Stimulated activated CD8-positive, alpha-beta memory T cell treated with anti-CD3 and anti-CD28 coated beads, Interleukin-15, amount 100 ng/mL, for 4 hours (primary cell): Measurements from ENCODE around the gene BRPF3.

ENCODE experiments used
- DNase-seq, 2 donors: peaks; one replicate each; pipeline ENCODE4 v3.0.0-alpha.2; 2020; ENCODE audit warnings: low read depth in 2 of 2

BRPF3 gene

GRCh38 chr6:36268478-36269275 is 72.1 kb downstream of the BRPF3 start:
- no peak for DNase-seq

- no peak for DNase-seq
Measured at GRCh38 chr6:36269834-36270705, 73.5 kb downstream of the BRPF3 start, which contains the start of gene PNPLA1. TSS of gene PNPLA1 (plus strand) at chr6:36270060. CDS start at chr6:36270460, 400 bp downstream.

GRCh38 chr6:36272234-36272633 is 75.7 kb downstream of the BRPF3 start:
- DNase-seq = no peak

GRCh38 chr6:36273067-36273466 is 76.5 kb downstream of the BRPF3 start:
- DNase-seq = no peak

DNA sequence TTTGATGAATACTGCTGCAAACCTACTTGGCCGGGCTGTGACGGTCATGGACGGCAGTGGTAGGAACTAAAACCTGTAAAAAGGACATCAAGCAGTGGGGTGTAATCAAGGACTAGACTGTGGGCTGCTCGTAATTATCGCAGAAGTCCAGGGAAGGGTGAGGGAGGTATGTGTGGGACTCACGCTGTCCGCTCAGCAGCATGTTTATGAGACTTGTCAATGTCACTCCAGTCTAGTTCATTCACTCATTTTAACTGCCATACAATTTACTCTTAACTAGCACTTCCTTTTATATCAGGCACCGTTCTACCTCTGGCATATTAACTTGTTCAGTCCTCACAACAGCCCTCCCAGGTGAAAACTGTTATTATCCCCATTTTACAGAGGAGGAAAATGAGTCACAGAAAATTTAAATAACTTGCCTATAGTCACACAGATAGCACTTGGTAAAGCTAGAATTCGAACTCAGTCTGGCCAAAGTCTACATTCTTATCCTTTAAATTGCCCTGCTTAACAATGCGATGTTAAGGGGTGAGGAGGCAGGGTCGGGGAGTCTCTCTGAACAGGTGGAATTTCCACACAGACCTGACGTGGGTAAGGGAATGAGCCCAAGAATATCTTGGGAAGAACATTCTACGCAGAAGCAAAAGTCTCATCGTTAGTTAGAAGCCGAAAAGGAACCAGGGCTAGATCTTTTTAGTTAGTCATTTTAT is 77.4 kb downstream of the BRPF3 start:
- DNase-seq = no peak

DNA sequence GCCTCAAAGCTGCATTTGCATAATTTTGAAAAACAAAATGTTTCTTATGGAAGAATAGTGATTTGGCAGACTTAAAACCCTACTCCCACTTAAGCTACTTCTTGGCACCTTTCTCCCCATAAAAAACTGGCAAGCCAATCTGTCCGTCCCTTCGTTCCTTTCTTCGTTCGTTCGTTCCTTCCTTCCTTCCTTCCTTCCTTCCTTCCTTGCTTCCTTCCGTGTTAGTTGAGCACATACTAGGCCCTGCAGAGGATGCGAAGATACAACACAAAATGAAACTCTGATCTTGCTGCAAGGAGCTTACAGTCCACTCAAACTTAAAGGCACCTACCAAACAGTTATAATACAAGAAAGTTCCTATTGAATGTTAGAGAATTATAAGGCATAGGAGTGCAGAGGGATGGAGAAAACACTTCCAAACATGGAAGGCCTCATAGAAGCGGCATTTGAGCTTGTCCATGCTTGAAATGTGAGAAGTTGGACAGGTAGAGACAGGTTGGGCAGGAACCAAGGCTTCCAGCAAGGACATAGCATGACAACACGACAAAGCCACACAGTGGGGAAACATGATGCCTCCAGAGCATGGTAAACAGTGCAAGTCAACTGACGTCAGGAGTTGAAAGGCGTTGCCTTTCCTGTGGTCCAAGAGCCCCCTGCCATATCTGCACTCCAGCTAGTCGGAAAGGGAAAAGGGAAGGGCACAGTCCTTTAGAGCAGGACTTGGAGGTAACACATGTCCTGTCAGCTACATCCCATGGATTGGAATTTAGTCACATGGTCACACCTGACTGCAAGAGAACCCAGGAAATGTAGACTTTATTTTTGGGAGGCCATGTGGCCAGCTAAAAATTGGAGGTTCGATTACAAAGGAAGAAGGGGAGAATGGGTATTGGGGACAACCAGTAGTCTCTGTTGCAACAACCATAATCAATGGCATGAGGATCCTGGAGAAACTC is 80.3 kb downstream of the BRPF3 start:
- no peak for DNase-seq

DNA sequence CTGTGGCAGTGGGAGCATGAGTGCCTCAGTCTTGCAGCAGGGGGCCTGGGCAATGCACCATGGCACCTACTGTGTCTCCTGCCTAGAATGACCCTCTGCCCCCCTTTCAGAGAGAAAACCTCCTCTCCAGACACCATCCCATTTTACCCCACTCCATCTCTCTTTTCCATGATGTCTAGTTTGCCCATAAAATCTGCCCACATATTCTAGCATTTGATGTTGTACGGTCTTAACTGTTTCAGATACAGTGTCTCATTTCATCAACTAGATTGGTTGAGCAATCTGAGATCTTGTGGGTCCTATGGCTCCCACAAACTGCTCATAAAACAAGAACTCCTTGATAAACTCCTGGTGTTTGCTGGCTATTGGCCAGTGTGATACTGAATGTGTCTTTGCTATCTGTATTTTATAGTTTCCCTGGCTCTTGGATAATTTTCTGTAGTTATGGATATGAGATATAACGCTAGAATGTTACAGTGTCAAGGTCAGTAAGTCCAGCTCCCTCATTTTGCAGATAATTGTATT is 81.5 kb downstream of the BRPF3 start:
- DNase-seq = no peak

DNA sequence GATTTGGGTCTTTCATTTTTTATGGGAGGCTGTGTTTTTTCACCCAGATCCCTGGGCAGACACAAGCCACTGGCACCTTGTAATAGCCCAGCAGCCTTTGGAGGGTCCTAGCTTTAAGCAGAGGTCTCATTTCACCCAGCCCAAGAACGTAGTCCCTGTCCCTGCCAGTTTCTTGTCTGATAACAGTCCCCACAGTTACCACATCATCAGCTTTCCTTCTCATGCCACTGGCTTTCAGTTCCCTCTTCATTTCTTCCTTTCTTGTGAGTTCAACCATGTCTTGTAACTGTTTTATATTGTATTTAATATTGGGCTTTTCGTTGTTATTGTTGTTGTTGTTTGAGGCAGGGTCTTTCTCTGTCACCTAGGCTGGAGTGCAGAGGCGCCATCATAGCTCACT is 83.9 kb downstream of the BRPF3 start:
- no peak for DNase-seq

GRCh38 chr6:36280983-36281382 is 84.4 kb downstream of the BRPF3 start:
- no peak for DNase-seq
